Measurements from ENCODE around the gene ICAM4. TPM values are rescaled to one million over a fixed set of nuclear protein-coding genes. Genes with fewer than 3 reads are reported as not detected.
A peak's percentile ranks its signal among the peaks of the same experiment; 100 is the strongest.

Gene ICAM4
- total and polyA plus RNA-seq, 2 donors (not counting 1 experiment from before 2014, with no cell fraction given), result 0.58 to 4.1 TPM

DNA sequence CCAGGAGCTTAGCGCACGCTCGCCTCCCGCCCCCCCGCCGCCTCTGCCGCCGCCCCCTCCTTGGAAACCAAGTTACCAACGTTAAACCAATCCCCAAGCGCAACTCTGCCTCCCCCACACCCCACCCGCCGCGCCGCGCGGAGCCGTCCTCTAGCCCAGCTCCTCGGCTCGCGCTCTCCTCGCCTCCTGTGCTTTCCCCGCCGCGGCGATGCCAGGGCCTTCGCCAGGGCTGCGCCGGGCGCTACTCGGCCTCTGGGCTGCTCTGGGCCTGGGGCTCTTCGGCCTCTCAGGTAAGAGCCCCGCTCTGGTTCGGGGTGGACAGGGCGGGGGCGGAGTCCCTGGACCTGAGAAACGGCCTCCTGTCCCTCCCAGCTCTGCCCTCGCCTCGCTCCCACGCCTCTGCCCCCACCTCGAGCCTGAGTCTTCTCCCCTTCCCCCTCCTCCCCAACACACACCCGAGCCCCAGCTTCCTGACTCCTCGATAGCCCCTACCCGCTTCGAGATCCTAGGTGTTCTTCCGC, 3.1 kb downstream of the ICAM4 start, which contains the start of gene ICAM5:
TSS of gene ICAM5 (plus strand) at position 117 of the 521 bp plus-strand sequence. CDS start at position 209, 92 bp downstream.
- Histone ChIP-seq H3K4me2 (ENCODE audit: extremely low read depth, insufficient read depth, low read length) (peak within 1 kb of the TSS; percentile 93), H3K9ac (ENCODE audit: insufficient read depth, low read length) (no peak within 1 kb of the TSS), H3K4me3 (replicated peaks in 1 of 4; ENCODE audit: control extremely low read depth in 1 of 4, insufficient read depth in 1 of 4, low read depth in 3 of 4, low read length in 4 of 4) (peak within 1 kb of the TSS; percentile 47 to 60 (median 56)), H3K27me3 (ENCODE audit: control insufficient read depth, insufficient read depth, low read length) (peaks cover 44% of the 10 kb centered on the region), H3K27ac (ENCODE audit: insufficient read depth, low read length) (no peak within 1 kb of the TSS), H2AFZ (ENCODE audit: low read length) (peak within 1 kb of the TSS; percentile 17), H3K36me3 (ENCODE audit: control insufficient read depth, insufficient read depth, low read length) (no peaks in the 10 kb centered on the region), H3K4me1 (ENCODE audit: control insufficient read depth, extremely low read depth, insufficient read depth, low read length) (peaks cover 10% of the 10 kb centered on the region), H3K9me3 (ENCODE audit: control insufficient read depth, insufficient read depth, low read depth, low read length) (no peaks in the 10 kb centered on the region), H3K79me2 (ENCODE audit: control insufficient read depth, insufficient read depth, low read length) (no peaks in the 10 kb centered on the region), H4K20me1 (ENCODE audit: control insufficient read depth, extremely low read depth, insufficient read depth, low read length) (no peaks in the 10 kb centered on the region)
- TF ChIP-seq EZH2 (IDR thresholded peaks at IDR 0.05; ENCODE audit: low read length, missing control alignments), result no peak
- TF ChIP-seq, protein P1, sequence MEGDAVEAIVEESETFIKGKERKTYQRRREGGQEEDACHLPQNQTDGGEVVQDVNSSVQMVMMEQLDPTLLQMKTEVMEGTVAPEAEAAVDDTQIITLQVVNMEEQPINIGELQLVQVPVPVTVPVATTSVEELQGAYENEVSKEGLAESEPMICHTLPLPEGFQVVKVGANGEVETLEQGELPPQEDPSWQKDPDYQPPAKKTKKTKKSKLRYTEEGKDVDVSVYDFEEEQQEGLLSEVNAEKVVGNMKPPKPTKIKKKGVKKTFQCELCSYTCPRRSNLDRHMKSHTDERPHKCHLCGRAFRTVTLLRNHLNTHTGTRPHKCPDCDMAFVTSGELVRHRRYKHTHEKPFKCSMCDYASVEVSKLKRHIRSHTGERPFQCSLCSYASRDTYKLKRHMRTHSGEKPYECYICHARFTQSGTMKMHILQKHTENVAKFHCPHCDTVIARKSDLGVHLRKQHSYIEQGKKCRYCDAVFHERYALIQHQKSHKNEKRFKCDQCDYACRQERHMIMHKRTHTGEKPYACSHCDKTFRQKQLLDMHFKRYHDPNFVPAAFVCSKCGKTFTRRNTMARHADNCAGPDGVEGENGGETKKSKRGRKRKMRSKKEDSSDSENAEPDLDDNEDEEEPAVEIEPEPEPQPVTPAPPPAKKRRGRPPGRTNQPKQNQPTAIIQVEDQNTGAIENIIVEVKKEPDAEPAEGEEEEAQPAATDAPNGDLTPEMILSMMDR (conservative IDR thresholded peaks at IDR 0.05 in 1 of 2, IDR thresholded peaks at IDR 0.05 in 1 of 2; ENCODE audit: low read depth in 1 of 2, low read length in 2 of 2), result no peak
- no peak for DNase-seq (ENCODE audit: low read depth in 2 of 2)

DNA sequence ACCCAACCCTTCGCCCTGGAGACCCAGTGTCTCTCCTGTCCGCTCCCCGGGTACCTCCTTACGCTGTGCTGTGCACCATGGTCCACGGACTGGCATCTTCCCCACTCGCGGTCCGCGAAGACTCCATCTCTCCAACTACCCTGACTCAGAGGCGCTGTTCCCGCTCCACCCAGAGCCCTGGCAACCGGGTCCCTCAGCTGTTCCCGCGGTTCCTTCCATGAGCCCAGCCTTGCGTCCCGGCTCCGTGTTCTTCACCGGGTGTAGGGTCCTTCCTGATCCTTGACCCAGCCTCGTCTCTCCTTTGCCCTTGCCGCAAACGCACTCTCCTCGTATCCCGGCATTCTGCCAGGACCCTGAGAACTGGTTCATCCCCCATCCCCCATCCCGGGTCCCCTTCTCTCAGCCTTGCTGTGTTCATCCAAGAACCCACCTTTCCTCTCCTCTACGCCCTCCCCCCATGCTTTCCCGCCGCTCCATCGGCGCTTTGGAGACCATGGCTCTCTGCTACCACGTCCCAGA, 3.7 kb downstream of the ICAM4 start:
- Histone ChIP-seq H3K27me3 (ENCODE audit: control insufficient read depth, insufficient read depth, low read length) (peaks cover 47% of the 10 kb centered on the region), H3K9me3 (ENCODE audit: control insufficient read depth, insufficient read depth, low read depth, low read length) (no peaks in the 10 kb centered on the region), H3K9ac (ENCODE audit: insufficient read depth, low read length) (no peak overlapping the region), H4K20me1 (ENCODE audit: control insufficient read depth, extremely low read depth, insufficient read depth, low read length) (no peaks in the 10 kb centered on the region), H3K4me2 (ENCODE audit: extremely low read depth, insufficient read depth, low read length) (peak overlapping the region; percentile 93), H2AFZ (ENCODE audit: low read length) (peak overlapping the region; percentile 17), H3K36me3 (ENCODE audit: control insufficient read depth, insufficient read depth, low read length) (no peaks in the 10 kb centered on the region), H3K27ac (ENCODE audit: insufficient read depth, low read length) (no peak overlapping the region), H3K4me3 (replicated peaks in 1 of 4; ENCODE audit: control extremely low read depth in 1 of 4, insufficient read depth in 1 of 4, low read depth in 3 of 4, low read length in 4 of 4) (peak overlapping the region; percentile 47 to 60 (median 56)), H3K79me2 (ENCODE audit: control insufficient read depth, insufficient read depth, low read length) (no peaks in the 10 kb centered on the region), H3K4me1 (ENCODE audit: control insufficient read depth, extremely low read depth, insufficient read depth, low read length) (peaks cover 10% of the 10 kb centered on the region)
- TF ChIP-seq EZH2 (IDR thresholded peaks at IDR 0.05; ENCODE audit: low read length, missing control alignments), result peak; percentile 80
- TF ChIP-seq, protein P1 (conservative IDR thresholded peaks at IDR 0.05 in 1 of 2, IDR thresholded peaks at IDR 0.05 in 1 of 2; ENCODE audit: low read depth in 1 of 2, low read length in 2 of 2), result no peak
- DNase-seq (ENCODE audit: low read depth in 2 of 2), result no peak

- H3K36me3 ChIP-seq (ENCODE audit: control insufficient read depth, insufficient read depth, low read length), result no peaks in the 10 kb centered on the region
- no peaks in the 10 kb centered on the region for H3K79me2 ChIP-seq (ENCODE audit: control insufficient read depth, insufficient read depth, low read length)
- TF ChIP-seq, protein P1 (conservative IDR thresholded peaks at IDR 0.05 in 1 of 2, IDR thresholded peaks at IDR 0.05 in 1 of 2; ENCODE audit: low read depth in 1 of 2, low read length in 2 of 2), result no peak
- no peak for TF ChIP-seq EZH2 (IDR thresholded peaks at IDR 0.05; ENCODE audit: low read length, missing control alignments)
- peaks cover 53% of the 10 kb centered on the region for H3K27me3 ChIP-seq (ENCODE audit: control insufficient read depth, insufficient read depth, low read length)
- peak overlapping the region; percentile 93 for H3K4me2 ChIP-seq (ENCODE audit: extremely low read depth, insufficient read depth, low read length)
- no peaks in the 10 kb centered on the region for H4K20me1 ChIP-seq (ENCODE audit: control insufficient read depth, extremely low read depth, insufficient read depth, low read length)
- H3K9ac ChIP-seq (ENCODE audit: insufficient read depth, low read length), result peak overlapping the region; percentile 7
- peaks cover 13% of the 10 kb centered on the region for H3K4me1 ChIP-seq (ENCODE audit: control insufficient read depth, extremely low read depth, insufficient read depth, low read length)
- H3K4me3 ChIP-seq (replicated peaks in 1 of 4; ENCODE audit: control extremely low read depth in 1 of 4, insufficient read depth in 1 of 4, low read depth in 3 of 4, low read length in 4 of 4), result peak overlapping the region; percentile 47 to 60 (median 56)
- peak overlapping the region; percentile 21 for H2AFZ ChIP-seq (ENCODE audit: low read length)
- DNase-seq (ENCODE audit: low read depth in 2 of 2), result peak in 1 of 2 donors; percentile 40
- no peak overlapping the region for H3K27ac ChIP-seq (ENCODE audit: insufficient read depth, low read length)
- no peaks in the 10 kb centered on the region for H3K9me3 ChIP-seq (ENCODE audit: control insufficient read depth, insufficient read depth, low read depth, low read length)
Observed at GRCh38 chr19:10290876-10291553, 4.3 kb downstream of the ICAM4 start.
